NCI-H128 (cell line): Measurements from ENCODE around the gene GNB1L.

Source experiments
- DNase-seq: peaks from one replicate; lab custom pipeline; 2025; ENCODE audit not compliant: unreplicated experiment; lab: John Stamatoyannopoulos, UW

GNB1L gene

DNA sequence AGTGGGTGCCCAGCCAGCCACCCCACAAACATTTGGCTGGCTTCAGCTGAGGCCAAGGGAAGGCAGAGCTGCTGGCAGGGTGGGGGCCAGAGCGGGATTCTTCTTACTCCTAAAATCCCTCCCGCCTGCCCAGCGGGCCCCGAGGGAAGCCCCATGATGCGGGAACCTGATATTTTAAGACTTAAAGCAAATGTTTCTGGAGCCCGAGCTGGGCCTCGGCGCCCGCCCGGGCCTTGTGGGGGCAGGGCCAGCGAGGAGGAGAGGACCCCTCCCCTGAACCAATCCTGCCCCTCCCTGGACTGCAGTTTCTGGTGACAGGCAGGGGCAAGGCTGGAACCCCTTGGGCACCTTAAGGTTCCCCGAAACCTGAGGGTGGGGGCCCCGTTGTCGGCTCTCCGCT is 114.1 kb downstream of the GNB1L start:
- no peak for DNase-seq

DNA sequence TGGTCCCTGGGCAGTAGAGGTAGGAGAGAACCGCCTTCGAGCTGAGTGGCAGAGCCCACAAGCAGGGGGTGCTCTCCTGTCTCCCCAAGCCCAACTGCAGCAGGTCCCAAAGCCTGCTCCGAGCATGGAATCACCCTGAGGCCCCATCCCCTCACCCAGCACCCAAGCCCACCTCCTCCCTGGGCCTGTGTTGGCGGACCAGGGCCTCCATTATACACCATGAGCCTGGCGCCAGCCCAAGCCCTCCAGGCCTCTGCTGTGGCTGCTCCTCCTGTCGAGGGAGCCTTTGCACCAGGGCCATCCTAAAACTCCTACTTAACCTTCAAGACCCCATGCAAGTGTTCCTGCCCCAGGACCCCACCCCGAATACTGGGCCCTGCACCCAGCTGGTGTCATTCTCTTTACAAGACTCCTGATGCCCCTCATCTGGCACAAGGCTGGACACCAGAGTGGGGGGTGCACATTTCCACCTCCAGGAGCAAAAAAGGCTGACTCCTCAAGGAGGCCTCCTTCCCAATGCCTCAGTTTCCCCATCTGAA is 114.7 kb downstream of the GNB1L start:
- no peak for DNase-seq

DNA sequence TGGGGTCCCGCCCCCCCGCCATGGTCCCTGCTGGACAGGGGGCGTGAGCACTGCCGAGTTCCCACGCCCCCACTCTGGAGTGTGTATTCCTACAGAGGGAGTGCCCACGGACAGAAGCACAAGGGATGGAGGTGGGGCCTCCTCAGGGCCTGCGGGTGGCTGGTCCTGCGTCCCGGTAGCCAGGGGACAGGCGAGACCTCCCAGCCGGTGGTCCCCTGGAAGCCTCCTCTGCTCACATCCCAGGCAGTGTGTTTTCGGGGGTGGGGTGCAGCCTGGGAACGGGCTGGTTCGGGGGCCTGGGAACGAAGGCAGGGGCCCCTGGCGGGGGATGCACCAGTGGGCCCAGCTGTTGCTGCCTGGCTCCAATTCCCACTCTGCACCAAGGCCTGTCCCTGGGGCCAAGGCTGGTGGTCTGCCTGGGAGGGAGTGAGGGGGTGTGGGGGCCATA is 115.2 kb downstream of the GNB1L start:
- DNase-seq, result no peak

DNA sequence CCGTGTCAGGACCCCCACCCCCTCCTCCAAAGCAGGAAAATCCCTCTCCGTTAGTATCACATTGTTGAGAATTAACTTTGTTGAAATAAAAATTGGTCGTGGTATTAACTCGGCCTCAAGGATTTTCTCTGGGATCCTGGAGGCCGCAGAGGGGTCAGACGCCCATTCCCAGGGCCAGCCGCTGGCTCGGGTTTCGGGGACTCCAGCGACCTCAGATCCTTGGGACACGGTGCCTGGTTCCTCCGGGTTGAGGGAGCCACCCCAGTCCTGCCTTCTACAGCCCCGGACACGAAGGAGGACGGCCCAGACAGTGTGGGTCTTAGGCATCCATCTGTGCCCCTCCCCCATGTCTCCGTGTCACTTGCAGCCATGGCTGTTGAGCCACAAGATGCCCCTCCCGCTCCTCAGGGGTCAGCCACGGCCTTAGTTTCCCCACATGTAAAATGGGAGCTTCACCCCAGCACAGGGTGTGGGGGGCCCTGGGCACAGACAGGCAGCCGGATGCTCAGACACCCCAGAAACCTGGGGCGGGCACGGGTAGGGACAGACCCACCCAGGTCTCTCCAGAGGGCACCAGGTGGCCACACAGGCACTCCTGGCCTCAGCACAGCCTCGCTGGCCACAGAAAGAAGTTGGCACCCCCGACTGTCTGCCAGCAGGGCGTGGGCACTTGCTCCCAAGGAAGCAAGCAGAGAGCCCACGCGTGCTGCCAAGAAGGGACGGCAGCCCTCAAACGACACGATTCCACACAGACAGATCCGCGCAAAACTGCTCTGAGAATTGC is 115.8 kb downstream of the GNB1L start:
- no peak for DNase-seq

DNA sequence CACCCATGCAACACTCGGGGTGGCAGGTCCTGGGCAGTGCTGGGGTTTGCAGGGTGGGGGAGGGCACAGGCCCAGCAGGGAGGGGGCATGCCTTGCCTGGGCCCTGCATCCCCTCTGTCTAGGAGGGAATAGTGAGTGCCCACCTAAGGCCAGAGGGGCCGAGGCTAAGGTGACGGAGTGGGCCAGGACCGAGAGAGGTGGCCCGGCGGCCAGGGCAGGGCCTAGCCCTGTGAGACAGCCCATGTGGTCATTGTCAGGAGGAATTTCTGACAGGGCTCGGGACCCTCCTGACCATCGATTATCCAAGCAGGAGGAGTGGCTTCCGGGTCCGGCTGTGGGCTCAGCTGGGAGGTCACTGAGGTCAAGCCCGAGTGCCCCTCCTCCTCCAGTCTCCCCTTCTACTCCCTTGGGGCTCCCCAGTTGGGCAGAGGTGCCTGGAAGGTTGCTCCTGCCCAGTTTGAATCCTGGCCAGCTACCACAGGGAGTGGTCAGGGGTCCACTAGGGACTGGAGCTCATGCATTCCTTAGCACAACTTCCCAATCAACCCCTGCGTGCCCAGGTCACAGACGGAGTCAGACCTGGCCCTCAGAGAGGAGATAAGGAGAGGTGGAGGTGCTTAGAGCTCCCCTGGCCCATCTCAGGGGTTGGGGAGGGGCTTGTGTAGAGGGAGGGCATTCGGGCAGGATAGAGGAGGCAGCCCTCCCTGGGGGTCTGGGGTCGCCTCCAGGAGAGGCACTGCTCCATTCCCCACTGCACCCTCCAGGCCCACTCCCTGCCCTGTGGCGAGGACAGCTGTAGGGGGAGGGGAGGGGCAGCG is 116.6 kb downstream of the GNB1L start:
- no peak for DNase-seq

DNA sequence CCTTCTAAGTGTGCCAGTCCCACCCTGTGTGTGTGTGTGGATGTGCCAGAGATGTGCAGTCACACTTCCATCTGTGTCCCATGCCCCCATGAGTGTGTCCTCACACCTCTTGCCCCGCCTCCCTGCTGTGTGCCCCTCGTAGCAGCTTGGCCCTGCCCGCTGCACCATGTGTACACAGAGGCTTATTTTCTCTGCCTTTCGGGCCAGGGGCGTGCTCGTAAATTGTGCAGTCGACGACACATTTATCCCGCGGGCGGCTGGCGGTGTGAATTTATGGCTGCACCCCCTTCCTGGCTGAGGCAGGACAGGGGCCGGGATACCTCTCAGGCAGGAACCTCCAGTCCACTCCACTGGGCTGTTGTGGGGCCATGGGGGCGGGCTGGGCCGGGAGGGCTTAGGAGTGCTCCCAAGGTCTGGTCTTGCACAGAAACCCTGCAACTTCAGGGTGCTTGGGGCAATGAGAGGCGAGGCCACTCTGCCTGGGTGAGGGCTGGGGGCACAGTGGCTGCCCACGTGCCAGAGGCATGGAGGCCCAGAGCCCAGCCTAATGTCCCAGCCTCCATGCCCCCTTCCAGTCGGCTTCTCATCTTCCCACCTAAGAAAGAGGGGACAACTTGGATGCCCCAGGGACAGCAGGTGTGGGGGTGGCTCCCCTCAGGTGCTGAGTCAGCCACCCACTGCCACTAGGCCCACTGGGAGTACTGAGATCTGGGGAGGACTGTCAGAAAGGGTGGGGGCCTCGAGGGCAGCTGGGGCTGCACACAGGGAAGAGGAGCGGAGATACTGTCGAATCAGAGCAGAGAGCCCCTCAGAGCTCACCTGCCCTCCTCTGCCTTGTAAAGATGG is 118.8 kb downstream of the GNB1L start:
- DNase-seq, result no peak

DNA sequence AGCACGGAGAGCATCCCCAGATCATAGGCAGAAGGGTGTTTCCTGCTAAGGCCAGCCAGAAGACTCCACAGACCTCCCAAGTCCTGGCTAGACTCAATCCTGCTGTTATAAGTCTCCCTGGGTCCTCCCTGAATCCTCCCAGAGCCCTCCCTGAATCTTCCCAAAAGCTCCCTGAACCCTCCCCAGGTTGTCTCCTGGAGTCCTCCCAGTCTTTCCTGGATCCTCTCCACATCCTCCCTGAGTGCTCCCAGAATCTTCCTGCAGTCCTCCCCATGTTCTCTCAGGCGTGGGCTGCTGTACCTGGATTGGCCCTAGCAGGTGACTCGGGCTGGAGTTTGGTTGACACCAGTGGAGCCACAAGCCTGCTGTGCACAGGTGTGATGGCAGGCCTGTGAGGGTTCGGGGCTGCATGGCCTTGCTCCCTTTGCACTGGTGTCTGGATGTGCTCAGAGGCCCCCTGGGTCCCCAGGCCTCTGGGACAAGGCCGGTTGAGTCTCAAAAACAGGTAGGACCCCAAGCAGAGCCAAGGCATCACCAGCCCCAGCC is 119.8 kb downstream of the GNB1L start:
- DNase-seq, result no peak

DNA sequence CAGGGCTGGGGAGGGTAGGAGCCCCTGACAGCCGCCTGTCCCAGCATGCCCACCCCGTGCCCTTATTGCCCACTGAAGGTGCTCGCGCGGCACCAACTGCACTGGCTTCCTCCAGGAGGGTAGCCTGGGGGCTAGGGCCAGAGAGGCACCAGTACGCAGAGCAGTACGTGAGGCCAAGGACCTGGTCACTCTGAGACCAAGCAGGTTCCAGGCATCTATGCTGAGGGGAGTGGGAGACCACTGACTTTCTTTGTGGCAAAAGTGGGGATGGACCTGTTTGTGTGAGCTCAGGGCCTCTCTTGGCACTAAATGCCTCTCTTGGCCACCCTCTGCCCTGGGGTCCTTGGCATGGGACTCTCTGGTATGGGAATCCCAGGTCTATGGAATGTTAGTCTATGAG is 120.5 kb downstream of the GNB1L start:
- no peak for DNase-seq

DNA sequence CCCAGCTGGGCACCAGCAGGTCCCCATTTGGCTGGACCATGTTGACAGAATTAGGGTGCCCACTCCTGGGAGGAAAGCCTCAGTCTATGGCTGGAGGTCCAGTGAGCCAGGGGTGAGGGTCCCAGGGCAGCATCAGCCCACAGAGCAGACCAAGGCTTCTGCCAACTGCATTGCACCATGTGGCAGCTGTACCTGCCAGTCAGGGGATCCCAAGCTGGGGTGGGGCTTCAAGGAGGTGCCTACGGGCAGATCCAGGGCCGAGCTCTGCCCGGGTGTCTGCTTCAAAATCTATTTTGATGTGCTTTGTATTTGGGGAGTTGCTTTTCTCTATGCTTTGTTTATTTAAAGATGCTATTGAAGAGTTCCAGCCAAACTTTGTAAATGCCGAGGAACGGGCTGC is 120.9 kb downstream of the GNB1L start:
- DNase-seq, result no peak
